Panc1 (cell line): Measurements from ENCODE around the gene ICAM2. TPM values are rescaled to one million over a fixed set of nuclear protein-coding genes. Genes with fewer than 3 reads are reported as not detected.

Experiments
- ATAC-seq: fragments of 200-7000 bp; cut with Tn5 transposase; 2 replicates; pipeline ENCODE4 v1.9.1; 2020; ENCODE audit warnings: mild to moderate bottlenecking, moderate library complexity
- BruUV-seq: library from RNA; stranded (reverse); fragments of 400-500 nt; replicated peaks from 2 replicates; lab custom pipeline; 2021; lab: Mats Ljungman, UMichigan
- CTCF ChIA-PET: fragments of 300-600 bp; sonication (Branson Sonifier 250); formaldehyde crosslinking; loops from one replicate; lab custom pipeline; 2022; ENCODE audit warnings: antibody characterized with exemption; lab: Charles Lee
- POLR2A ChIA-PET: fragments of 300-600 bp; sonication (Branson Sonifier 250); formaldehyde crosslinking; loops from one replicate; lab custom pipeline; 2022; ENCODE audit warnings: antibody characterized with exemption; lab: Charles Lee
- DNase-seq: peaks from one replicate; pipeline ENCODE4 v3.0.0-alpha.2; 2010; ENCODE audit warnings: low read depth, low spot score
- H3K27ac ChIP-seq: 2 replicates; pipeline ENCODE4 v1.5.1; 2011; ENCODE audit warnings: mild to moderate bottlenecking, low read length, inconsistent platforms
- H3K27me3 ChIP-seq: fragments of 200-500 bp; sonication (Bioruptor generic); 2 replicates; pipeline ENCODE4 v1.6.0; 2014; ENCODE audit warnings: low read length, inconsistent platforms; ENCODE audit not compliant: control insufficient read depth, insufficient read depth
- H3K36me3 ChIP-seq: fragments of 200-500 bp; sonication (Bioruptor generic); 2 replicates; pipeline ENCODE4 v1.5.1; 2014; ENCODE audit warnings: inconsistent platforms, mild to moderate bottlenecking, low read length, moderate library complexity; ENCODE audit not compliant: control insufficient read depth, insufficient read depth
- H3K4me1 ChIP-seq: 2 replicates; pipeline ENCODE4 v1.5.1; 2011; ENCODE audit warnings: inconsistent platforms, mild to moderate bottlenecking, low read length, moderate library complexity; ENCODE audit not compliant: control insufficient read depth, insufficient read depth
- H3K4me3 ChIP-seq, 2 experiments: 2 replicates each; pipeline ENCODE4 v1.5.1; 2011 to 2012; ENCODE audit warnings: low read depth in 2 of 2, low read length in 2 of 2, mild to moderate bottlenecking in 2 of 2, inconsistent platforms in 1 of 2, moderate library complexity in 1 of 2
- H3K9me3 ChIP-seq: fragments of 200-500 bp; sonication (Bioruptor generic); 2 replicates; pipeline ENCODE4 v1.5.1; 2014; ENCODE audit warnings: low read depth, mild to moderate bottlenecking, inconsistent platforms, low read length, moderate library complexity; ENCODE audit not compliant: control insufficient read depth, insufficient read depth
- CTCF ChIP-seq: fragments of 450-650 bp; IDR thresholded peaks from 2 replicates; pipeline ENCODE4 v1.5.1; 2017; ENCODE audit warnings: mild to moderate bottlenecking
- POLR2AphosphoS5 ChIP-seq: IDR thresholded peaks from 2 replicates; pipeline ENCODE4 v1.6.1; 2012; ENCODE audit warnings: mild to moderate bottlenecking, low read depth, low read length, moderate library complexity
- REST ChIP-seq, 2 experiments: IDR thresholded peaks; 2 replicates each; pipeline ENCODE4 v1.6.1; 2011 to 2012; ENCODE audit warnings: low read depth in 2 of 2, control low read depth in 1 of 2, low read length in 1 of 2, mild to moderate bottlenecking in 1 of 2, moderate library complexity in 1 of 2; ENCODE audit not compliant: insufficient read depth in 1 of 2
- SIN3A ChIP-seq: IDR thresholded peaks from 2 replicates; pipeline ENCODE4 v1.6.1; 2012; ENCODE audit warnings: low read depth, mild to moderate bottlenecking, low read length, moderate library complexity, borderline replicate concordance; ENCODE audit not compliant: insufficient read depth
- TCF7L2 ChIP-seq: IDR thresholded peaks from 2 replicates; pipeline ENCODE4 v1.6.1; 2011; ENCODE audit warnings: mild to moderate bottlenecking, low read depth, low read length, inconsistent platforms
- in situ Hi-C: cut with HindIII; loops from 2 replicates; pipeline ENCODE4 v1.10.0; 2016; ENCODE audit warnings: low sequenced_read_pairs, low pct_unique_long_range_greater_than_20kb
- intact Hi-C: fragments of 100-400 bp; cut with micrococcal nuclease; formaldehyde crosslinking; loops from one replicate; pipeline ENCODE4 v1.10.0; 2022; ENCODE audit not compliant: unreplicated experiment
- total RNA-seq: library from RNA; stranded (reverse); gene quantifications from one replicate; pipeline ENCODE4 v1.2.1, GENCODE V29; 2021; ENCODE audit not compliant: unreplicated experiment

Gene ICAM2
- total RNA-seq, 1 experiment from 2014 or later: 0.33 TPM

GRCh38 chr17:63993368-63993985 lies 27.0 kb downstream of the ICAM2 start:
- intact Hi-C loops (loop anchor here (10.0 kb wide), 1 partner anchor 79 kb away; the partner anchor contains the start of genes CSHL1 and GH1), in situ Hi-C loops (no loop called here)
- Histone ChIP-seq H3K27ac (no peak overlapping the region), H3K4me3 (no peak overlapping the region), H3K4me1 (no peaks in the 10 kb centered on the region), H3K9me3 (no peaks in the 10 kb centered on the region), H3K36me3 (no peaks in the 10 kb centered on the region), H3K27me3 (peaks cover 3% of the 10 kb centered on the region)
- no TSS peak for BruUV-seq
- ChIA-PET POLR2A (interaction anchor here (0.6 kb wide), 1 partner anchor 11 kb away, joined by 5 read pairs; no protein-coding TSS in a partner anchor), CTCF (no interaction called here)
- DNase-seq: no peak
- no peak for TF ChIP-seq TCF7L2
- no peak for TF ChIP-seq POLR2AphosphoS5
- no peak for TF ChIP-seq CTCF
- TF ChIP-seq REST (IDR thresholded peaks at IDR 0.05; ENCODE audit: insufficient read depth in 1 of 2, low read depth in 2 of 2, low read length in 1 of 2): no peak
- no peak for TF ChIP-seq SIN3A
- no peak for ATAC-seq

GRCh38 chr17:63991611-63992010 lies 28.8 kb downstream of the ICAM2 start:
- TF ChIP-seq REST (IDR thresholded peaks at IDR 0.05; ENCODE audit: insufficient read depth in 1 of 2, low read depth in 2 of 2, low read length in 1 of 2) (no peak), POLR2AphosphoS5 (no peak), SIN3A (no peak), TCF7L2 (no peak), CTCF (no peak)
- ATAC-seq (no peak), DNase-seq (no peak)
- intact Hi-C loops: loop anchor here (10.0 kb wide), 1 partner anchor 77 kb away; the partner anchor contains the start of genes CSHL1 and GH1
- POLR2A ChIA-PET: no interaction called here
- Histone ChIP-seq H3K27ac (no peak overlapping the region), H3K4me1 (no peaks in the 10 kb centered on the region), H3K4me3 (no peak overlapping the region), H3K36me3 (no peaks in the 10 kb centered on the region), H3K27me3 (no peaks in the 10 kb centered on the region; the same call in 1 of the 2 replicates), H3K9me3 (no peaks in the 10 kb centered on the region)
- CTCF ChIA-PET: interaction anchor here (0.6 to 0.8 kb wide), 2 partner anchors 21 to 45 kb away, joined by 3 read pairs; no protein-coding TSS in a partner anchor
- no TSS peak for BruUV-seq
- in situ Hi-C loops: no loop called here
